CD14-positive monocyte (primary cell): ENCODE measurements around the gene CARMIL1. TPM values are rescaled to one million over a fixed set of nuclear protein-coding genes. Genes with fewer than 3 reads are reported as not detected.

ENCODE experiments used
- DNase-seq, 3 donors: peaks; one replicate each; pipeline ENCODE4 v3.0.0-alpha.2; 2011 to 2022
- H2AFZ ChIP-seq: 2 replicates; pipeline ENCODE4 v1.6.0; 2012; ENCODE audit warnings: mild to moderate bottlenecking, low read depth, low read length, inconsistent platforms; ENCODE audit not compliant: insufficient read depth, poor library complexity, severe bottlenecking
- H3K27ac ChIP-seq, 2 donors: 1 replicate in 1 of 2; 2 replicates in 1 of 2; pipeline ENCODE4 v1.5.1; 2012 to 2013; ENCODE audit warnings: low read length in 2 of 2, control low read depth in 1 of 2, inconsistent platforms in 1 of 2, low read depth in 1 of 2, mild to moderate bottlenecking in 1 of 2
- H3K27me3 ChIP-seq, 2 donors: one replicate each; pipeline versions ENCODE4 v1.6.0 to v1.6.1; 2011 to 2013; ENCODE audit warnings: low read length in 2 of 2; ENCODE audit not compliant: control insufficient read depth in 2 of 2, insufficient read depth in 2 of 2
- H3K36me3 ChIP-seq, 2 donors: replicated peaks in 1 of 2; 1 replicate in 1 of 2; 2 replicates in 1 of 2; pipeline versions ENCODE4 v1.5.1 to v1.6.1; 2012 to 2013; ENCODE audit warnings: low read length in 2 of 2, control low read depth in 1 of 2, inconsistent platforms in 1 of 2, mild to moderate bottlenecking in 1 of 2; ENCODE audit not compliant: insufficient read depth in 2 of 2, control insufficient read depth in 1 of 2
- H3K4me1 ChIP-seq, 2 donors: 1 replicate in 1 of 2; 2 replicates in 1 of 2; pipeline versions ENCODE4 v1.5.1 to v1.6.1; 2012 to 2013; ENCODE audit warnings: low read length in 2 of 2, control low read depth in 1 of 2, inconsistent platforms in 1 of 2, mild to moderate bottlenecking in 1 of 2, moderate library complexity in 1 of 2; ENCODE audit not compliant: insufficient read depth in 2 of 2, control insufficient read depth in 1 of 2
- H3K4me2 ChIP-seq: replicated peaks from 2 replicates; pipeline ENCODE3; 2012; ENCODE audit warnings: low read length, moderate library complexity, mild to moderate bottlenecking; ENCODE audit not compliant: poor library complexity, severe bottlenecking; ENCODE audit errors: extremely low read depth
- H3K4me3 ChIP-seq, 3 experiments: fragments of 200-600 bp in 1 of 3; sonication (generic) in 1 of 3; replicated peaks in 1 of 3; 1 replicate in 2 of 3; 2 replicates in 1 of 3; pipeline ENCODE4 v1.5.1; 2011 to 2013; ENCODE audit warnings: low read length in 3 of 3, mild to moderate bottlenecking in 3 of 3, control low read depth in 2 of 3, low read depth in 2 of 3, inconsistent platforms in 1 of 3, moderate library complexity in 1 of 3
- H3K79me2 ChIP-seq: 2 replicates; pipeline ENCODE4 v1.6.0; 2012; ENCODE audit warnings: mild to moderate bottlenecking, control low read depth, inconsistent platforms, low read length, moderate library complexity; ENCODE audit not compliant: insufficient read depth
- H3K9ac ChIP-seq: 2 replicates; pipeline ENCODE4 v1.6.0; 2017; ENCODE audit warnings: low read length, mild to moderate bottlenecking; ENCODE audit not compliant: insufficient read depth, poor library complexity, severe bottlenecking
- H3K9me3 ChIP-seq, 2 donors: replicated peaks in 1 of 2; 1 replicate in 1 of 2; 2 replicates in 1 of 2; pipeline versions ENCODE4 v1.5.1 to v1.6.1; 2012 to 2013; ENCODE audit warnings: low read length in 2 of 2, control low read depth in 1 of 2; ENCODE audit not compliant: control insufficient read depth in 1 of 2, insufficient read depth in 1 of 2
- H4K20me1 ChIP-seq: 2 replicates; pipeline ENCODE4 v1.6.0; 2012; ENCODE audit warnings: mild to moderate bottlenecking, low read length, control low read depth, moderate library complexity; ENCODE audit not compliant: insufficient read depth
- H3K27ac Mint-ChIP-seq, 7 donors: one replicate each; pipeline ENCODE4 v1.8.0; 2020; ENCODE audit warnings: mild to moderate bottlenecking in 7 of 7, mixed read lengths in 7 of 7, moderate library complexity in 6 of 7, inconsistent platforms in 2 of 7
- H3K27me3 Mint-ChIP-seq, 3 donors: one replicate each; pipeline ENCODE4 v1.8.0; 2021 to 2022; ENCODE audit warnings: low read depth in 3 of 3, mild to moderate bottlenecking in 3 of 3, mixed read lengths in 3 of 3, moderate library complexity in 3 of 3, inconsistent platforms in 1 of 3
- H3K36me3 Mint-ChIP-seq, 2 donors: one replicate each; pipeline ENCODE4 v1.8.0; 2020; ENCODE audit warnings: mixed read lengths in 2 of 2, inconsistent platforms in 1 of 2, mild to moderate bottlenecking in 1 of 2
- H3K4me1 Mint-ChIP-seq: one replicate; pipeline ENCODE4 v1.8.0; 2020; ENCODE audit warnings: mild to moderate bottlenecking, mixed read lengths
- H3K4me3 Mint-ChIP-seq, 2 donors: one replicate each; pipeline ENCODE4 v1.8.0; 2020; ENCODE audit warnings: mild to moderate bottlenecking in 2 of 2, mixed read lengths in 2 of 2, moderate library complexity in 1 of 2
- H3K9me3 Mint-ChIP-seq, 7 donors: one replicate each; pipeline ENCODE4 v1.8.0; 2020 to 2022; ENCODE audit warnings: mixed read lengths in 7 of 7, mild to moderate bottlenecking in 6 of 7, moderate library complexity in 6 of 7, inconsistent platforms in 2 of 7
- WGBS: methylation state at CpG from one replicate; pipeline ENCODE4 v1.1.5; 2013; ENCODE audit warnings: missing lambda C conversion rate; ENCODE audit not compliant: insufficient coverage; 5-methylcytosine and 5-hydroxymethylcytosine counted together
- intact Hi-C, 2 donors: fragments of 100-400 bp; cut with micrococcal nuclease; formaldehyde crosslinking; loops; one replicate each; pipeline versions ENCODE4 v1.15.0 to v1.15.1; 2023
- polyA plus RNA-seq, 3 donors: library from polyadenylated mRNA; depleted of rRNA in 1 of 3; unstranded in 2 of 3; stranded (reverse) in 1 of 3; fragments of 300-500 nt in 2 of 3; fragments of >200 nt in 1 of 3; fragmentation: Illumina TruSeq in 2 of 3; gene quantifications; 1 replicate in 2 of 3; 2 replicates in 1 of 3; pipeline ENCODE4 v1.2.3, GENCODE V29; 2012 to 2021
- TF ChIP-seq, protein P1 (sequence below): fragments of 200-600 bp; IDR thresholded peaks from one replicate; pipeline ENCODE4 v1.8.0; 2022; ENCODE audit warnings: antibody characterized with exemption, mild to moderate bottlenecking

CARMIL1 gene
- polyA plus RNA-seq, 3 donors, result 0.30 to 0.49 (median 0.41) TPM

DNA sequence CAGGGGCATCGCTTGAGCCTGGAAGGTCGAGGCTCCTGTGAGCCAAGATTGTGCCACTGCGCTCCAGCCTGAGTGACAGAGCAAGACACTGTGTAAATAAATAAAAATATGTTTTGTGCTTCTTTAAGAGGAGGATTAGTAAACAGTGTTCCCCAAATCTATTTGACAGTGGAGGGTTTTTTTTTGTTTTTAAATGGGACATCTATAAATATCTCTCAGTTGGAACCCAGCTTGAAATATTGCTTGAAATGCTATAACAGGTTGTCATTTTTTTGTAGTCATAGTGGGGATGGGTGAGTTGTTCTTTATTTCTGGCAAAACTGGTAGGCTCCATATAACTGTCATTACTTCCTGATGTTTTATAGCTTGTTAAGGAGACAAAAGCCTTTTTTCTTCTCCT is 54.3 kb downstream of the CARMIL1 start:
- Mint-ChIP-seq H3K9me3 (peaks cover 0 to 3% (median 0%) of the 10 kb centered on the region in 7 donors), H3K4me1 (peaks cover 22% of the 10 kb centered on the region), H3K27ac (no peak overlapping the region), H3K27me3 (peaks cover 0 to 2% (median 0%) of the 10 kb centered on the region in 3 donors), H3K4me3 (no peak overlapping the region), H3K36me3 (peaks cover 0 to 3% of the 10 kb centered on the region in 2 donors)
- no peaks in the 10 kb centered on the region for H3K36me3 ChIP-seq
- no peak for DNase-seq
- H3K27me3 ChIP-seq, result no peaks in the 10 kb centered on the region
- WGBS, result 100% methylated on average over 1 of the region's 3 CpGs
- H3K27ac ChIP-seq, result no peak overlapping the region
- H3K4me2 ChIP-seq, result no peak overlapping the region
- H3K9ac ChIP-seq, result no peak overlapping the region
- peaks cover 6 to 8% of the 10 kb centered on the region in 2 donors for H3K4me1 ChIP-seq
- no peak overlapping the region for H2AFZ ChIP-seq
- no peak overlapping the region for H3K4me3 ChIP-seq
- H3K79me2 ChIP-seq, result no peaks in the 10 kb centered on the region
- H4K20me1 ChIP-seq, result no peaks in the 10 kb centered on the region
- no peaks in the 10 kb centered on the region for H3K9me3 ChIP-seq
- TF ChIP-seq, protein P1, sequence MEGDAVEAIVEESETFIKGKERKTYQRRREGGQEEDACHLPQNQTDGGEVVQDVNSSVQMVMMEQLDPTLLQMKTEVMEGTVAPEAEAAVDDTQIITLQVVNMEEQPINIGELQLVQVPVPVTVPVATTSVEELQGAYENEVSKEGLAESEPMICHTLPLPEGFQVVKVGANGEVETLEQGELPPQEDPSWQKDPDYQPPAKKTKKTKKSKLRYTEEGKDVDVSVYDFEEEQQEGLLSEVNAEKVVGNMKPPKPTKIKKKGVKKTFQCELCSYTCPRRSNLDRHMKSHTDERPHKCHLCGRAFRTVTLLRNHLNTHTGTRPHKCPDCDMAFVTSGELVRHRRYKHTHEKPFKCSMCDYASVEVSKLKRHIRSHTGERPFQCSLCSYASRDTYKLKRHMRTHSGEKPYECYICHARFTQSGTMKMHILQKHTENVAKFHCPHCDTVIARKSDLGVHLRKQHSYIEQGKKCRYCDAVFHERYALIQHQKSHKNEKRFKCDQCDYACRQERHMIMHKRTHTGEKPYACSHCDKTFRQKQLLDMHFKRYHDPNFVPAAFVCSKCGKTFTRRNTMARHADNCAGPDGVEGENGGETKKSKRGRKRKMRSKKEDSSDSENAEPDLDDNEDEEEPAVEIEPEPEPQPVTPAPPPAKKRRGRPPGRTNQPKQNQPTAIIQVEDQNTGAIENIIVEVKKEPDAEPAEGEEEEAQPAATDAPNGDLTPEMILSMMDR, result no peak
- intact Hi-C loops, result no loop called here

DNA sequence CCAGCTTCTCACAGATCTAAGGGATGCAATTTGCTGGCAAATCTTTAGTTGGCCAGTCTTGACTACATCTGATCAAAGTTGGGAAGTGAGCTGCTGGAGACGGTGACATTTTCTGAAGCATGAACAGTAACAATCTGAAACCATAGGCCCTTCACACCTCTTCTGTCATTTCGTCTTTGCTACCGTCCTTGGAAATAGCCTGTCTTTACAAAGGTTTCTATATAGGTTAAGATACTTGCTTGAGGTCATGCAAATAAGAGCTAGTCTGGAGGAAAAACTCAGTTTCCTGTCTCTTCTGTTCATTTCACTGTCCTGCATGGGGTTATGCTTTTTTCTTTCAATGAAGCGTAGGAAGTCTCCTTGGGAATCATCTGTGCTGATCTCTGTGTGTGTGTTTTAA is 55.6 kb downstream of the CARMIL1 start:
- intact Hi-C loops, result no loop called here
- no peaks in the 10 kb centered on the region for H4K20me1 ChIP-seq
- H3K4me1 ChIP-seq, result peaks cover 6 to 8% of the 10 kb centered on the region in 2 donors
- no peak overlapping the region for H3K4me3 Mint-ChIP-seq
- DNase-seq, result no peak
- H3K27ac ChIP-seq, result no peak overlapping the region
- TF ChIP-seq, protein P1, result no peak
- no peak overlapping the region for H3K4me3 ChIP-seq
- peaks cover 17% of the 10 kb centered on the region for H3K4me1 Mint-ChIP-seq
- no peak overlapping the region for H3K9ac ChIP-seq
- no peaks in the 10 kb centered on the region for H3K27me3 ChIP-seq
- no peak overlapping the region for H2AFZ ChIP-seq
- no peaks in the 10 kb centered on the region for H3K36me3 ChIP-seq
- H3K79me2 ChIP-seq, result no peaks in the 10 kb centered on the region
- H3K4me2 ChIP-seq, result no peak overlapping the region
- peaks cover 0 to 2% (median 0%) of the 10 kb centered on the region in 3 donors for H3K27me3 Mint-ChIP-seq
- H3K9me3 ChIP-seq, result no peaks in the 10 kb centered on the region
- H3K36me3 Mint-ChIP-seq, result peaks cover 0 to 10% of the 10 kb centered on the region in 2 donors
- 100% methylated on average over 2 of the region's 4 CpGs for WGBS
- H3K9me3 Mint-ChIP-seq, result peaks cover 0 to 3% (median 0%) of the 10 kb centered on the region in 7 donors
- no peak overlapping the region for H3K27ac Mint-ChIP-seq
